Right atrium auricular region (tissue), 2 donors: ENCODE results near the gene ZNF385B. TPM values are rescaled to one million over a fixed set of nuclear protein-coding genes. Genes with fewer than 3 reads are reported as not detected.
A peak's percentile ranks its signal among the peaks of the same experiment; 100 is the strongest.

Experiments used
- DNase-seq: peaks from one replicate; pipeline ENCODE4 v3.0.0-alpha.2; 2019; ENCODE audit warnings: low spot score
- H3K27ac ChIP-seq, 2 donors: fragments of 200-600 bp; sonication (generic); 1 replicate in 1 of 2; 2 replicates in 1 of 2; pipeline ENCODE4 v1.5.1; 2016 to 2019
- H3K27me3 ChIP-seq, 2 donors: fragments of 200-600 bp; sonication (generic); one replicate each; pipeline versions ENCODE4 v1.5.1 to v1.6.0; 2017 to 2019
- H3K36me3 ChIP-seq: fragments of 200-600 bp; sonication (generic); one replicate; pipeline ENCODE4 v1.5.1; 2016
- H3K4me1 ChIP-seq, 2 donors: fragments of 200-600 bp; sonication (generic); one replicate each; pipeline versions ENCODE4 v1.5.1 to v1.6.0; 2017 to 2019
- H3K4me3 ChIP-seq, 2 donors: fragments of 200-600 bp; sonication (generic); 1 replicate in 1 of 2; 2 replicates in 1 of 2; pipeline ENCODE4 v1.5.1; 2017 to 2019; ENCODE audit warnings: mild to moderate bottlenecking in 1 of 2, moderate library complexity in 1 of 2
- H3K9me3 ChIP-seq, 2 donors: fragments of 200-600 bp; sonication (generic); one replicate each; pipeline ENCODE4 v1.5.1; 2019
- total RNA-seq, 2 donors: library from RNA; depleted of rRNA; stranded (reverse); fragments of >200 nt; gene quantifications; one replicate each; pipeline ENCODE4 v1.1.0, GENCODE V29; 2016
- TF ChIP-seq, protein P1 (sequence below), 2 donors: fragments of 200-600 bp; sonication (generic); IDR thresholded peaks; one replicate each; pipeline ENCODE4 v1.5.1; 2019; ENCODE audit warnings: antibody characterized with exemption in 2 of 2

Gene ZNF385B
- total RNA-seq, 2 donors from 2014 or later: 23.2 to 33.3 TPM

DNA sequence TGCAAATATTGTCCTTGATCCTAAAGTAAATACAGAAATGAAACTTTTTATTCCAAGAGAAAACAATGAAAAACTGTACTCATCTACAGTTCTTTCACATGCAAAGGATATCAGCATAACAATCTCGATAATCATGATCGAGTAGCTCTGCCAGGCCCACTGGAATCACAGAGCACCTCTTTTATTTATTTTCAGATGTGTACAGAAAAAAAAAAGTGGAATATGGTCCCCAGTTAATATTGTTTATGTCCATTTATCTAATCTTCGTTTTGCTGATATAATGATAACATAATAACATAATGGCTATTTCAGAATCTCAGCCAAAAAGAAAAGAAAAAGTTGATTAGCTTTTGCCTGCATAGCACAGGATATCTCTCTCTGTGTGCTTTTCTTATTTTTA is 6.5 kb downstream of the ZNF385B start:
- H3K9me3 ChIP-seq: no peaks in the 10 kb centered on the region
- H3K4me1 ChIP-seq: peaks cover 0 to 3% of the 10 kb centered on the region in 2 donors
- H3K4me3 ChIP-seq: no peak overlapping the region
- TF ChIP-seq, protein P1, sequence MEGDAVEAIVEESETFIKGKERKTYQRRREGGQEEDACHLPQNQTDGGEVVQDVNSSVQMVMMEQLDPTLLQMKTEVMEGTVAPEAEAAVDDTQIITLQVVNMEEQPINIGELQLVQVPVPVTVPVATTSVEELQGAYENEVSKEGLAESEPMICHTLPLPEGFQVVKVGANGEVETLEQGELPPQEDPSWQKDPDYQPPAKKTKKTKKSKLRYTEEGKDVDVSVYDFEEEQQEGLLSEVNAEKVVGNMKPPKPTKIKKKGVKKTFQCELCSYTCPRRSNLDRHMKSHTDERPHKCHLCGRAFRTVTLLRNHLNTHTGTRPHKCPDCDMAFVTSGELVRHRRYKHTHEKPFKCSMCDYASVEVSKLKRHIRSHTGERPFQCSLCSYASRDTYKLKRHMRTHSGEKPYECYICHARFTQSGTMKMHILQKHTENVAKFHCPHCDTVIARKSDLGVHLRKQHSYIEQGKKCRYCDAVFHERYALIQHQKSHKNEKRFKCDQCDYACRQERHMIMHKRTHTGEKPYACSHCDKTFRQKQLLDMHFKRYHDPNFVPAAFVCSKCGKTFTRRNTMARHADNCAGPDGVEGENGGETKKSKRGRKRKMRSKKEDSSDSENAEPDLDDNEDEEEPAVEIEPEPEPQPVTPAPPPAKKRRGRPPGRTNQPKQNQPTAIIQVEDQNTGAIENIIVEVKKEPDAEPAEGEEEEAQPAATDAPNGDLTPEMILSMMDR (IDR thresholded peaks at IDR 0.05): no peak
- H3K27ac ChIP-seq: no peak overlapping the region
- no peaks in the 10 kb centered on the region for H3K36me3 ChIP-seq
- DNase-seq: no peak
- no peaks in the 10 kb centered on the region for H3K27me3 ChIP-seq

GRCh38 chr2:179853108-179853507 is 8.3 kb downstream of the ZNF385B start:
- Histone ChIP-seq H3K27me3 (no peaks in the 10 kb centered on the region), H3K4me1 (no peaks in the 10 kb centered on the region), H3K36me3 (no peaks in the 10 kb centered on the region), H3K27ac (no peak overlapping the region), H3K4me3 (no peak overlapping the region), H3K9me3 (no peaks in the 10 kb centered on the region)
- TF ChIP-seq, protein P1 (IDR thresholded peaks at IDR 0.05): no peak
- DNase-seq: no peak

DNA sequence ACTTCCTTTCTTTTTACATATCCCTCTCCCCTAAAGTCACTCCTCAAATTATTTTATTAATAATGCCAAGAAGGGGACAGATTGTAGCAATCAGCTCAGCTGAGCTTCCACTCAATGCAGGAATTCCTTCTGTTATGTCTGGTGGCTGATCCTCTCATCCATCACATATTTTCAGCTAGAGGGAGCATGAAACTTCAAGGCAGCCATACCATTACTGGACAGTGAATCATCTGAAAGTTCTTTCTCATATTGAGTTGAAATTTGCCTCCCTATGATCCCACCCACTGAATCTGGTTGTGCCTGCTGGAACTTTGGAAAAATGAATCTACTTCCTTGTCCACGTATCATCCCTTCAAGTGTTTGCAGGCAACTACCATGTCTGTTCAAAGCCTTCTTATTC is 11.2 kb downstream of the ZNF385B start:
- Histone ChIP-seq H3K27ac (no peak overlapping the region), H3K9me3 (no peaks in the 10 kb centered on the region), H3K36me3 (no peaks in the 10 kb centered on the region), H3K4me1 (no peaks in the 10 kb centered on the region), H3K27me3 (no peaks in the 10 kb centered on the region), H3K4me3 (no peak overlapping the region)
- DNase-seq: no peak
- TF ChIP-seq, protein P1 (IDR thresholded peaks at IDR 0.05): no peak

DNA sequence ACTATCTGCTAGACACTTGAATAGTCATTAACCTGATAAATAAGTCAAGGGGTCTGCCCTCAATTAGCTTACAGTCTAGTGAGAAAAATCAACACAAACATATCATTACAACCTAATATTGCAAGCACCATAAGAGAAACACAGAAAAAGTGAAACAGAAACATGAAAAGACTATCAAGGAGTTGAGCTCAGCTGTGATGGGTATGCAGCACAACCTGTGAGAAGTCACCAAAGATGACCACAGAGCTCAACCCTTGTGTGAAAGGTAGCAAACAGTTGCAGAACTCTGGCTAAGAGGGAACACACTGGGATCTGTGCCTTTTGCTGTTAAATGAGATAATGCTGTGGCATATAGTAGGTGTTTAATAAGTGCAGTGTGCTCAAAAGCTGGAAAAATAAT is 11.7 kb downstream of the ZNF385B start:
- Histone ChIP-seq H3K9me3 (no peaks in the 10 kb centered on the region), H3K36me3 (no peaks in the 10 kb centered on the region), H3K4me1 (no peaks in the 10 kb centered on the region), H3K27me3 (no peaks in the 10 kb centered on the region), H3K4me3 (no peak overlapping the region), H3K27ac (no peak overlapping the region)
- TF ChIP-seq, protein P1 (IDR thresholded peaks at IDR 0.05): no peak
- no peak for DNase-seq

DNA sequence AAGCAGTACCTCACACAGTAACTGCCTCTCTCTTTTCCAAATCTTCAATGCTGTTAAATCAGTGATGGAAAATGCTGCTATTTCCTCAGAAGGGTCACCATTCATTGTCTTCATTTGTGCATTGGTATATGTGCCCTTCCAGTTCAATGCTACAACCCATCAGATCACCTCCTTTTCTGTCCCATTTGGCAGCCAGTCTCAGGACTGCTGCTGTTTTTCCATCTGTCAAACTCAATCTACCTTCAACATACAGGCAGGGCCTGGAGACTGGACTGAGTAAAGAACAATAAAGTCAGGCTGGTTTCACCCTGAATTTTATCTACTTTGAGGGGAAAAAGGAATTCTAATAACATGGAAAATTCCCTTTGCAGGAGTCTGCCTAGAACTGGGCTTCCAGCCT is 17.9 kb downstream of the ZNF385B start:
- H3K27ac ChIP-seq: no peak overlapping the region
- TF ChIP-seq, protein P1 (IDR thresholded peaks at IDR 0.05): no peak
- DNase-seq: no peak

DNA sequence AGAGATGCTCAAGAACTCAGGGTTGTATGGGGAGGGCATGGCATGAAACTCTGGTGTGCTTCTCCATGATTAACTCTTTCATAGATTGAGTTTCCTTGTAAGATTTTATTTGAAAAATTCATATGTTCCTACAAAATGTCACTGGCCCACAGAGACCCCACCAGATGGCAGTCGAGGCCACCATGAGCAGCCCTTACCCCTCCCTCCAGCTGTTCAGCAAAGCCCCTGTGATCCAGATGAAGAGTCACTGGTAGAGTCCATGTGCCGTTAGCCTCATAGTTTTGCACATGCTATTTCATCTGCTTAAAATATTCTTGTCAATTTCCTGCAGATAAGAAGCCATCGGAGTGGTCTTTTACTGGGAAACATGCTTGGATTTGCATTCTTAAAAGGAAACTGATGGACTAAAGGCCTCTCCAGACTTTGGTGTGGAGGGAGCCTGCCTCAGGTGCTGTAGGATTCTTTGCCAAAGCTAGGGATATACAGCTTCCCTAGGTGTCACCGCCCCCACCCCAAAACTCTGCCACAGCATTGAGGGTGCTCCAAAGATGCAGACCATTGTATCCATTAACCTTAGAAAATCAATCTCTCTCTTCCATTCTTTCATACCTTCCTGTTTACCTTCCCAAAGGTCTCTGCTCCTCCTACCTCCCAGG is 18.8 kb downstream of the ZNF385B start:
- TF ChIP-seq, protein P1 (IDR thresholded peaks at IDR 0.05): peak in 1 of 2 donors; percentile 41
- Histone ChIP-seq H3K9me3 (no peaks in the 10 kb centered on the region), H3K4me1 (no peaks in the 10 kb centered on the region), H3K36me3 (no peaks in the 10 kb centered on the region), H3K27ac (no peak overlapping the region), H3K4me3 (no peak overlapping the region), H3K27me3 (no peaks in the 10 kb centered on the region)
- DNase-seq: no peak

More for the DNA sequence above, 17.9 kb downstream of the ZNF385B start:
- Histone ChIP-seq H3K27me3 (no peaks in the 10 kb centered on the region), H3K4me1 (no peaks in the 10 kb centered on the region), H3K4me3 (no peak overlapping the region), H3K9me3 (no peaks in the 10 kb centered on the region), H3K36me3 (no peaks in the 10 kb centered on the region)
